AG04449 (cell line): ENCODE data around the gene C10orf95.

Experiments used
- CTCF ChIA-PET: fragments of 350-600 bp; formaldehyde crosslinking; extraction: SDS; loops from one replicate; lab custom pipeline; 2021; ENCODE audit warnings: antibody characterized with exemption; lab: Yijun Ruan, JAX
- POLR2A ChIA-PET: fragments of 400-600, 350-600 bp; formaldehyde crosslinking; extraction: SDS; loops from one replicate; lab custom pipeline; 2020; ENCODE audit warnings: antibody characterized with exemption, inconsistent platforms; lab: Yijun Ruan, JAX
- DNase-seq: peaks from one replicate; pipeline ENCODE4 v3.0.0-alpha.2; 2010; ENCODE audit warnings: low read depth, low spot score
- H3K4me3 ChIP-seq: 2 replicates; pipeline ENCODE4 v1.5.1; 2011; ENCODE audit warnings: low read depth, mild to moderate bottlenecking, control low read depth, low read length
- TF ChIP-seq, protein P1 (sequence below): IDR thresholded peaks from one replicate; pipeline ENCODE4 v1.5.1; 2011; ENCODE audit warnings: mild to moderate bottlenecking, moderate library complexity, low read length, control low read depth, inconsistent platforms; ENCODE audit not compliant: insufficient read depth; ENCODE audit errors: missing control alignments

C10orf95 gene

DNA sequence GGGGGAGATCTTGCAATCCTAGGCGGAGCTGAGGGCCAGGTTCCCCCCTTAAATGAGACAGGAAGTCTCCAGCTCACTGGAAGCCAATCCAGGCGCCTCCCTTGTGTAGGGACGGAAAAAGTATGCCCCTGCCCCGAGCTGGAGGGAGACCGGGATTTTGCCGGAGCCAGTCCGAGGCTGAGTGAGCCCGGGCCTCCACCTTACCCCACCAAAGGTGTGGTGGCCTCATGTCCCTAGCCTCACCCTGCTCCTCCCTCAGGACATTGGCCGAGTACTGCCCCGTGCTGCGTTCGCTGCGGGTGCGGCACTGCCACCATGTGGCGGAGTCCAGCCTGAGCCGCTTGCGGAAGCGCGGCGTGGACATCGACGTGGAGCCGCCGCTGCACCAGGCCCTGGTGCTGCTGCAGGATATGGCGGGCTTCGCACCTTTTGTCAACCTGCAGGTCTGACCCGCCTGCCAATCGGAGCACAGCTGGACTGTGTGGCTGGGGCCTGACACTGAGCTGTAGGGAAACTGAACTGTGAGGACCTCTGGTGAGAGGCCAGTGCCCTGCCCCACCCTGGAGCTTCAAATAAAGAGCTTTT is 28.7 kb downstream of the C10orf95 start:
- ChIA-PET POLR2A (interaction anchor here (3.9 kb wide), 1 partner anchor 10 kb away, joined by 31 read pairs; the partner anchor contains the start of gene CUEDC2), CTCF (interaction anchor here (0.7 to 9.9 kb wide), 27 partner anchors 11 to 253 kb away, joined by 3 to 157 read pairs (median 7); partner anchors contain the start of genes ACTR1A, C10orf95, CUEDC2 and ELOVL3)
- TF ChIP-seq, protein P1, sequence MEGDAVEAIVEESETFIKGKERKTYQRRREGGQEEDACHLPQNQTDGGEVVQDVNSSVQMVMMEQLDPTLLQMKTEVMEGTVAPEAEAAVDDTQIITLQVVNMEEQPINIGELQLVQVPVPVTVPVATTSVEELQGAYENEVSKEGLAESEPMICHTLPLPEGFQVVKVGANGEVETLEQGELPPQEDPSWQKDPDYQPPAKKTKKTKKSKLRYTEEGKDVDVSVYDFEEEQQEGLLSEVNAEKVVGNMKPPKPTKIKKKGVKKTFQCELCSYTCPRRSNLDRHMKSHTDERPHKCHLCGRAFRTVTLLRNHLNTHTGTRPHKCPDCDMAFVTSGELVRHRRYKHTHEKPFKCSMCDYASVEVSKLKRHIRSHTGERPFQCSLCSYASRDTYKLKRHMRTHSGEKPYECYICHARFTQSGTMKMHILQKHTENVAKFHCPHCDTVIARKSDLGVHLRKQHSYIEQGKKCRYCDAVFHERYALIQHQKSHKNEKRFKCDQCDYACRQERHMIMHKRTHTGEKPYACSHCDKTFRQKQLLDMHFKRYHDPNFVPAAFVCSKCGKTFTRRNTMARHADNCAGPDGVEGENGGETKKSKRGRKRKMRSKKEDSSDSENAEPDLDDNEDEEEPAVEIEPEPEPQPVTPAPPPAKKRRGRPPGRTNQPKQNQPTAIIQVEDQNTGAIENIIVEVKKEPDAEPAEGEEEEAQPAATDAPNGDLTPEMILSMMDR: peak; percentile 98
- DNase-seq: no peak
- peak overlapping the region; percentile 92 for H3K4me3 ChIP-seq

DNA sequence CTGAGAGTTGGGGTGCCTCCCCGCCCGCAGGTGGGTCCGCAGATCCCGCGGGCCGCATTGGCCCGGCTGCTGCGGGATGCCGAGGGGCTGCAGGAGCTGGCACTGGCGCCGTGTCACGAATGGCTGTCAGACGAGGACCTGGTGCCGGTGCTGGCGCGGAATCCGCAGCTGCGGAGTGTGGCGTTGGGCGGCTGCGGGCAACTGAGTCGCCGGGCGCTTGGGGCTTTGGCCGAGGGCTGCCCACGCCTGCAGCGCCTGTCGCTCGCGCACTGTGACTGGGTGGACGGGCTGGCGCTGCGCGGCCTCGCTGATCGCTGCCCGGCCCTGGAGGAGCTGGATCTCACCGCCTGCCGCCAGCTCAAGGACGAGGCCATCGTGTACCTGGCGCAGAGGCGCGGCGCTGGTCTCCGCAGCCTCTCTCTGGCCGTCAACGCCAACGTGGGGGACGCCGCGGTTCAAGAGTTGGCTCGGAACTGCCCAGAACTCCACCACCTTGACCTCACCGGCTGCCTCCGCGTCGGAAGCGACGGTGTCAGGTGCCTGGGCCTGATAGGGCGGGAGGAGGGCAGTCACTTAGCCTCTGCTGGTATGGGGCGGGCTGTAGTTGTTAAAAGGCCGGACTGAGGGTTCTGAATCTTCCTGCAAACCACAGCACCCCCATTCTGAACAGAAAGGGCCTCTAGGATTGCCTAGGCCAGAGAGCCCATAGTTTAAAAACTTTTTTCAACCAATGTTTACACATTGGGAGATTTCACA is 29.4 kb downstream of the C10orf95 start:
- POLR2A ChIA-PET: interaction anchor here (1.1 to 3.9 kb wide), 2 partner anchors 10 to 17 kb away, joined by 5 to 31 read pairs; partner anchors contain the start of gene CUEDC2
- DNase-seq: no peak
- CTCF ChIA-PET: interaction anchor here (0.7 to 9.9 kb wide), 25 partner anchors 8 to 252 kb away, joined by 3 to 157 read pairs (median 7); partner anchors contain the start of genes C10orf95, CUEDC2, ELOVL3 and NFKB2
- TF ChIP-seq, protein P1: no peak
- peak overlapping the region; percentile 92 for H3K4me3 ChIP-seq

DNA sequence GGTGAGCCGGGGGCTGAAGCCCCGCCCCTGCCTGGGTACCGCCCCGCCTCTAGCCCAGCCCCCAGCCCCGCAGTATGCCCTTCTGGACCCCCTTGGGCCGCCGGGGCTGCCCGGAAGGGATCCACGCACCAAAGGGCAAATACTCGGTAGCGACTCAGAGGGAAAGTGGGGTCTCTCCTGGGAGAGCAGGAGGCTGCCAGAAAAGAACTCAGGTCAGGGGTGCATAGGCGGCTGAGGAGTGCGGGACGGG is 29.9 kb downstream of the C10orf95 start:
- DNase-seq: no peak
- CTCF ChIA-PET: interaction anchor here (0.8 to 9.9 kb wide), 17 partner anchors 9 to 252 kb away, joined by 3 to 157 read pairs (median 10); partner anchors contain the start of genes CUEDC2, ELOVL3 and NFKB2

DNA sequence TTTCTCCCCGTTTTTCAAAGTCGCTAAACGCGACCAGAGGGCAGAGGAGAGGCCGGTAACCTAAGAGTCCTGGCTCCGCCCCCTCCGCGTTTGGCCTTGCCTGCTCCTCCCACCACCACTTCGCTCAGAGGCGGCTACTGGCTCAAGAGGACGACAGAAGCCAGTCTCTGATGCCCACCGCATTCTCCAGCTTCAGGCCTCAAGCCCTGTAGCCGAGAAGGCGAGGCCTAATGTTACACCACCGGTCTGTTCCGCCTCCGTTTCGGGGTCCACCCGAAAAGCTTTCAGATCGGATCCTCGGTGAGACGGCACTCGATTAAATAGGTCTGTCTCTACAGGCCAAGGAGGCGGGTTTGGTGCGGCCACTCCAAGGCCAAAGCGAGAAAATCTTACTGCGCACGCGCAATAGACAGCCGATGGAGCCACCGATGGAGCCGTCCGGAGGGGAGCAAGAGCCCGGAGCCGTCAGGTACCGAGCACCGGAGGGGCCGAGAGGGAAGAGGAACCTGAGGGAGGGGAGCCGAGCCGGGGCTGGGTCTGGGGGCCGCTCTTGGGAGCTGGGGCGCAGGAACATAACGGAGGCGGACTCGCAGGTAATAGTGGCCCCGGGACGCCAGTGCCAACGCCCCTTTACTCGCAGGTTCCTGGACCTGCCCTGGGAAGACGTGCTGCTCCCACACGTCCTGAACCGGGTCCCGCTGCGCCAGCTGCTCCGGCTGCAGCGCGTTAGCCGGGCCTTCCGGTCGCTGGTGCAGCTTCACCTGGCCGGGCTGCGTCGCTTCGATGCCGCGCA is 30.4 kb downstream of the C10orf95 start, which contains the start of gene FBXL15:
FBXL15 (plus strand) TSS at position 123 of the 793 bp plus-strand sequence; CDS start at position 417, 294 bp downstream.
- peak within 1 kb of the TSS; percentile 92 for H3K4me3 ChIP-seq
- TF ChIP-seq, protein P1: no peak
- POLR2A ChIA-PET: interaction anchor here (0.7 to 3.9 kb wide), 5 partner anchors 11 to 251 kb away, joined by 3 to 31 read pairs (median 4); partner anchors contain the start of gene CUEDC2
- CTCF ChIA-PET: interaction anchor here (0.8 to 9.9 kb wide), 18 partner anchors 9 to 251 kb away, joined by 3 to 157 read pairs (median 8); partner anchors contain the start of genes ACTR1A, CUEDC2, ELOVL3 and NFKB2
- peak; percentile 71 for DNase-seq

More for the DNA sequence above, 29.9 kb downstream of the C10orf95 start:
- H3K4me3 ChIP-seq: peak overlapping the region; percentile 92
- TF ChIP-seq, protein P1: no peak
- POLR2A ChIA-PET: interaction anchor here (0.7 to 3.9 kb wide), 3 partner anchors 11 to 251 kb away, joined by 3 to 31 read pairs (median 5); partner anchors contain the start of gene CUEDC2

DNA sequence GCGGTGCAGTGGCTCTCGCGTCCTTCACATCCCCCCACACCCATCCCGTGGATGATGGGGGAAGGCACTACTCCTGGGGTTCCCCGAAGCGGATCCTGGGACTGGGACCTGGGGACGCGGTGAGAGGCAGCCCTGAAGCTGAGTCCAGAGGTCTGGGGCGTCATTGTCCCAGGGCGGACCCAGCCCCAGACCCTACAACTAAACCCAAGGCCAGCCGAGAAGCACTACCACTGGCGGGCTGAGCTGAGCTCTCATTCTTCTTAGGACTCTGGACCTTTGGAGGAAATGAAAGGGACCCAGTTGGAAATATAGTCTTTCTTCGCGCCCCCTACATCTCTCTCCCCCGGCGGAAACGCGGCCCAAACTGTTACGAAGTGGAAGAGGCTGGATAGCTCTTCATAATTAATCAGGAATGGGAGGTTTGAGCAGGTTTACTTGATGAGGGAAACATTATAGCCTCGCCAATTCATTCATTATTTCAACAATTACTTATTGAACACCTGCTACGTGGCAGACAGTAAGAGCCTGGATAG is 31.1 kb downstream of the C10orf95 start:
- POLR2A ChIA-PET: interaction anchor here (1.2 to 3.9 kb wide), 3 partner anchors 12 to 14 kb away, joined by 3 to 31 read pairs (median 4); partner anchors contain the start of gene CUEDC2
- TF ChIP-seq, protein P1: no peak
- no peak for DNase-seq
- peak overlapping the region; percentile 92 for H3K4me3 ChIP-seq
- CTCF ChIA-PET: interaction anchor here (0.9 to 9.9 kb wide), 11 partner anchors 9 to 190 kb away, joined by 3 to 157 read pairs (median 12); partner anchors contain the start of genes ACTR1A, CUEDC2, ELOVL3 and NFKB2
